HEK293T (cell line): Measurements from ENCODE around the gene PCDH7.

Experiments used
- BHLHE40 ChIP-seq: fragments of 450-650 bp; IDR thresholded peaks from 2 replicates; pipeline ENCODE4 v1.6.1; 2016; ENCODE audit warnings: mild to moderate bottlenecking, moderate library complexity, borderline replicate concordance
- NFRKB ChIP-seq: fragments of 450-650 bp; IDR thresholded peaks from 2 replicates; pipeline ENCODE4 v1.6.1; 2016; ENCODE audit warnings: mild to moderate bottlenecking, moderate library complexity

DNA sequence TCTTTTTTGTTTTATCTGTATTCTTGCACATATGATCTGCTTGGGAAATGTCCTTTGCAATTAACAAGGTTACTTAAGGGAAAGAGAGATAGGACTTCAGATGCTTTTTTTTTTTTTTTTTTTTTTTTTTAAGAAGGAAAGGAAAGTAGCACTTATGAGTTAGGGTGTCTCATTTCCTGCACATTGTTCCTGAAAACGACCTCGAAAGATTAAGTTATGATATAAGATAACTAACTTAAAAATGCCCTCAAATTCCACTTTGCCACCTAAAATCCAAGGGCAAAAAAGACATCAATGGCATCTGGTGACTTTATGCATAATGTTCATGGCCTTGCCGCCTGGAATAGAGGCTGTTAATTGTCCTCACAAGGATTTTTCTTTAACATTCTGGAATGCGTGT is 44.9 kb downstream of the PCDH7 start:
- TF ChIP-seq BHLHE40 (no peak), NFRKB (no peak)
